GM18951 (cell line): ENCODE data around the gene C8G.

Experiments
- POLR2A ChIP-seq: IDR thresholded peaks from 4 replicates; pipeline ENCODE4 v1.6.1; 2011; ENCODE audit warnings: mild to moderate bottlenecking; ENCODE audit not compliant: insufficient read length, insufficient read depth; ENCODE audit errors: extremely low read depth
- in situ Hi-C: fragments of 300-500 bp; cut with MboI; formaldehyde crosslinking; loops from one replicate; pipeline ENCODE4 v1.12.0; 2022; ENCODE audit warnings: low sequenced_read_pairs, mixed read lengths, inconsistent platforms; ENCODE audit not compliant: unreplicated experiment

The C8G gene

DNA sequence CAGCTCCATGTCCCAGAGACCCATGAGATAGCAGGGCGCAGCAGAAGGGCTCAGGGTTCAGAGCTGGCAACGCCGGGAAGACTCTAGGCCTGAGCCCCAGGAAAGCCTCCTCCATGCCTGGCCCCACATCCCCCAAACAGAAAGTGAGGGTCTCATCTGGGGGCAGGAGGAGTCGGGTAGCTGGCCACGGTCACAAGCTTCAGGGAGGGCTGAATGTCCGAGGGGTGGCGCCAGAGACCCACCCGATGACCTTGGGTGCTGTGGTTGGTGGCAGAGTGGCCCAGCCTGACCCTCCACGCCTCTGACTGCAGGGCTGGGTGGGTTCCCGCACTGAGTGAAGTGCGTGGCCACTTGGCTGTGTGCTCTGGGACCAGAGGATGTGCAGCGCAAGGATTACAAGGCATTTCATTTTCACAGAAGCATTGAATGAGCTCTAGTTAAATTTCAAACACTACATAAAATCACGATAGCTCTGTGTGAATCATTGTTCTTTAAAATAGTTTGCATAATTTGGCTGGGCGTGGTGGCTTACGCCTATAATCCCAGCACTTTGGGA is 3.0 kb downstream of the C8G start:
- in situ Hi-C loops = no loop called here
- no peak for TF ChIP-seq POLR2A

DNA sequence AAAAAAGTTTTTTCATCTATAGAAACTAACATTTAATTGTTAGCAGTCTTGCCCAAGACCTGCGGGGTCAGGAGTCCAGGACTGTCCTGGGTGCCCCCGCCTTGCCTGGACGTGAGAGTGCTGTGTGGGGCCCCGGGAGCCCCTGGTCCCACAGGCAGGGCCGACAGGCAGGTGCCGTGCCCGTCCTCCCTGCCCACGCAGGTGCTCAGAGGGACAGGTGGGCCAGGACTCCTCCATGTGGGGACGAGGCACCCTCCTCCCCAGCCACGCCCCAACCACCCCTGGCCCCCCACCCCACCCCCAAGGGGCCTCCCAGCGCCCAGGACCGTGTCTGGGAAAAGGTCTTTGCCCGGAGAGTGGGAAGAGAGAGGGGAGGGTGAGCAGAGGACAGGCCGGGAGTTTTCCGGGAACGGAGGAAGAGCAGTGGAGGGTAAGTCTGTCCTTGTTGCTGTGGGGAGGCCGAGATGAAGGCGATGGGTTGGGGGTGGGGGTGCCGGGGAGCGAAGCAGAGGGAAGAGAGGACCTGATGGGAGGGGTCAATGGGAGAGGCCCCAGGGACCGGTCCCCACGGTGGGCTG is 4.3 kb downstream of the C8G start:
- no peak for TF ChIP-seq POLR2A
- in situ Hi-C loops = no loop called here

DNA sequence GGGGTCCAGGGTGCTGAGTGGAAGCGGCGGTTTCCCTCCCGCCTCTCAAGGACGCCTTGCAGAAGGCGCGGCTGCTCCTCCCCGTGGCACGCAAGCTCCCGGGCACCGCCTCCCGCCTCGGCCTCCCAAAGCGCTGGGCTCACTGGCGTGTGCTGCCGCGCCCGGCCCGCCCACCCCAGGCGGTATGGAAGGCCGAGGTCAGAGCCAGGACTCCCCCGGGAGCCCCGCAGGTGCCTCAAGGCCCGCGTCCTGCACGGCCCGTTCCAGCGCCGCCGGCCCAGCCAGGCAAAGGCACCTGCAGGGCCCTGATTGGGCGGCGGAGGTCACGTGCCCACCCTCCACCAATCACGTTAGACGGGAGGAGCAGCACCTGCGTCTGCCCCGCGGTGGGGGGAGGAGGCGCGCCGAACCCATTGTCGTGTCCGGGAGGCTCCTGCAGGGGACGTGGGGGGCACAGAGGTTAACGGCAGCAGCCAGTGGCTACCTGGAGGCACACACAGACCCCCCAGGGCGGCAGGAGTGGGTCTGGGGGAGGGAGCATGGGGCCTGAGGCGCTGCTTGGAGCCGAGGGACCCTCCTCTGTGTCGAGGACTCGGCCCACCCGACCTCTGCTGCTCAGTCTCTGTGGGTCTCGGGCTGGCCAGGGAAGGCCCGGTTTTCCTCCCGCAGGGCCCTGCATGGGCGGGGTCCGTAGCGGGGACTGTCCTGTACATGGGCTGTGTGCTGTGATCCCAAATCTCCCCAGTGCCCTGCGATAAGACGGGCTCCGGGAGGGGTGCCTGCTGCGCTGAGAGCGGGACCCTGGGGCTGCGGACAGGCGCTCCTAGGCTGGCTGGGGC is 5.0 kb downstream of the C8G start:
- in situ Hi-C loops = no loop called here
- TF ChIP-seq POLR2A = peak; percentile 84

DNA sequence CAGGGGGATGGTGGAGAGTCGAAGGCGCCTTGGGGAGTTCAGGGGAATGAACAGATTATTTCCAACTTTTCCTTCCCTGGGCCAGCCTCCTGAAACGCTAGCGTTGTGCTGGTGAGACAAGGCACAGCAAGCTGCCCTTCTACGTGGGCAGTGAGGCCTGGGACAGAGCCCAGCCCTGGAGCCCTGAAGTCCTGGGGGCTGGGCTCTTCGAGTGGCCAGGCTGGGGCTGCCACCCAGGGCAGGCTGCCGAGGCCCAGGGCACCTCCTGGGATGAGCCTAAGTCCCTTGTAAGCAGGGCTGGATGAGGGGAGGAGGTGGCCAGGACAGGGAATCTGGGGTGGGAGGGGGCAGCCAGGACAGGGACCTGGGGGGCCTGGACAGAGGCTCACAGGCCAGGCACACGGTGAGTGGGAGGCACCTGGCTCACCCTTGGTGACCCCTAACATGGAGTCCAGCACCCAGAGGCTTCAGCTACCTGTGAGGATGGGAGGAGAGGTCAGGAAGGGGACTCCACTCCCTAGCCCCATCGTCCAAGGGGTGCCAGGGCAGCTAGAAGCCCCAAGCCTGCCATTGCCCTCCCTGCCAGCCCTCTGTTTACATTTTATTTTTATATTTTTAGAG is 5.7 kb downstream of the C8G start:
- no peak for TF ChIP-seq POLR2A
- in situ Hi-C loops = no loop called here

DNA sequence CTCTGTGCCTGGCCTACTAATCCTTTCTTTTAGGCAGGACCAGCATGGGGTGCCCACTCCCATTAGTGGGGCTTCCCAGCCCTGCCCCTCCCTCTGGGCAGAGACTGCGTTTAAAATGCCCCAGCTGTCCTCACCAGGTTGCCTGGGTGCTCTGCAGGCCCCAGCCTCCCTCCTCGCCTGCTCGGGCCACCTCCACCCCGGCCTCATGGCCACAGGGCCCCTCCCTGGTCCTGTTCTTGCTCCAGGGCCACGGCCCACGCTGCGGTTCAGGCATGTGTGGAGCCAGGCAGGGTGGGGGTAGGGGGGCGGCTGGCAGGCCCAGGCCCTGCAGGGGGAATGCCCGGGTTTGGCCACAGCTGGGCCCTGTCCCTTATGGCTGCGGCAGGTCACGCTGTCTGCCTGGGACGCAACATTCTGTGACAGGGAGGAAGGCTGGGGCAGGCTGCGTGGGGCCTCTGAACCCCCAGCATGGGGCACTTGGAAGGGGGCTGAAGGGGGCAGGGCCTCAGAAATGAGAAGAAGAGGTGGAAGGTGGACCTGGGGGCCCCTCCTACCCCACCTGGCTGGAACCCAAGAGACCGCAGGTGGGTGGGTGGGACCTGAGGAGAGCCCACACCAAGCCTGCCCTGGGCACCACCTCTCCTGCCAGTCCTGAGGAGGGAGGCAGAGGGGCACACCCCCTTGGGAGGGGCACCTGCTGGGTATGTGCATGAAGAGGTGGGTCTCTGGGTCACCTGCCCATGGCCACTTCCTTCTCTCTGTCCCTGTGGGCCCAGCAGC is 6.7 kb downstream of the C8G start, which contains the start of gene LCN12:
TSS of gene LCN12 (plus strand) at position 733 of the 780 bp plus-strand sequence. CDS start 55 bp downstream, outside the sequence.
- no peak for TF ChIP-seq POLR2A
- in situ Hi-C loops = no loop called here

DNA sequence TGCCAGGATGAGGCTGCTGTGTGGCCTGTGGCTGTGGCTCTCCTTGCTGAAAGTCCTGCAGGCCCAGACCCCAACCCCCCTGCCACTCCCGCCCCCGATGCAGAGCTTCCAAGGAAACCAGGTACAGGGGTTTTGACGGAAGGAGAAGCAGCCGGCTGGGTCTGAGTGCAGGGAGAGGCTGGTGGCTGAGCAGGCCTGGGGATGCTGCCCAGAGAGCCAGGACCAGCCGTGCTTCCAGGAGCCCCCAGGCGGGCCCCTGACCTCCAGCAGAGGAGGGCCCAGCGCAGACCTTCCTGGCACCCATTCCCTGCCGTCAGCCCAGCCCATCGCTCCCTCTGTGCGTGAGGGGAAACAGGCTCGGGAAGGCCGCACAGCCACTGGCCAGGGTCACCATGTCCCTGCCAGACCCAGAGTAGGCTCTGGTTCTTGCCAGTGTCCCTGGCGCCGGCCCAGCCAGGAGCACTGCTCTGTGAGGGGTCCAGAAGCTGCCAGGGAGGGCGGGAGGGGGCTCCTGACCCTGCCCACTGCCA is 7.3 kb downstream of the C8G start:
- in situ Hi-C loops = no loop called here
- no peak for TF ChIP-seq POLR2A

DNA sequence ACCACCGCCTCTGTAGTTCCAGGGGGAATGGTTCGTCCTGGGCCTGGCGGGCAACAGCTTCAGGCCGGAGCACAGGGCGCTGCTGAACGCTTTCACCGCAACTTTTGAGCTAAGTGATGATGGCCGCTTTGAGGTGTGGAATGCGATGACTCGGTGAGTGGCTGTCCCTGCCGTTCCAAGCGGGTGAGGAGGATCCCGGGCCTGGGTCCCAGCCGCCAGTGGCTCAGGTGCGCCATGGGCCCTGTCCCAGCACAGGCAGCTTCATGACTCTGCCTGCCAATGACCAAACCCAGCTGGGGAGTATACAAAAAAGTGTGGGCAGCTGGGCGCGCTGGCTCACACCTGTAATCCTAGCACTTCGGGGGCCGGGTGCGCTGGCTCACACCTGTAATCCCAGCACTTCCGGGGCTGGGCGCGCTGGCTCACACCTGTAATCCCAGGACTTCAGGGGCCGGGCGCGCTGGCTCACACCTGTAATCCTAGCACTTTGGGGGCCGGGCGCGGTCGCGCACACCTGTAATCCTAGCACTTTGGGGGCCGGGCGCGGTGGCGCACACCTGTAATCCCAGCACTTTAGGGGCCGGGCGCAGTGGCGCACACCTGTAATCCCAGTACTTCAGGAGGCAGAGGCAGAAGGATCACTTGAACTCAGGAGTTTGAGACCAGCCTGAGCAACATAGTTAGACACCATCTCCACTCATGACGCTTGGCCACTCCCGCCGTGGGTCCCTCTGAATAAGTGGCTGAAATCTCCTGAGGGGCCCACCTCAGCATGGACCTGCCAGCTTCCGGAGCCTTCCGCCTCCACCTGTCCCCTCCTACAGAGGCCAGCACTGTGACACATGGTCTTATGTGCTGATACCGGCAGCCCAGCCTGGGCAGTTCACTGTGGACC is 8.1 kb downstream of the C8G start:
- no peak for TF ChIP-seq POLR2A
- in situ Hi-C loops = no loop called here

DNA sequence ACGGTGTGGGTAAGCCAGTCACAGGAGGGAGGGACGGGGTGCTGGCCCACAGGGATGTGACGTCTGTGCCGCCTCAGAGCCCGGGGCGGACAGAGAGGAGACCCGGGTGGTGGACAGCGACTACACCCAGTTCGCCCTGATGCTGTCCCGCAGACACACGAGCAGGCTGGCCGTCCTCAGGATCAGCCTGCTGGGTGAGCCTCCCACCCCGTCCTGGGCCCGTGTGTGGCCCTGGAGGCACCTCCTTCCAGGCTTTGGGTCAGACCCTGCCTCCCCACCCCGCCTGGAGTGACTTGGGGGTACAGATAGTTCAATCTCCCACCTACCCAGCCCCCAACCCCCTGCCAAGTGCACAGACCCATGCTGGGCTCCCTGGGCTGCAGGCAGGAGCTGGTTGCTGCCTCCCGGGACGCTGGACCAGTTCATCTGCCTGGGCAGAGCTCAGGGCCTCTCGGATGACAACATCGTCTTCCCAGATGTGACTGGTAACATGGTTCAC is 8.8 kb downstream of the C8G start:
- TF ChIP-seq POLR2A = no peak
- in situ Hi-C loops = no loop called here

DNA sequence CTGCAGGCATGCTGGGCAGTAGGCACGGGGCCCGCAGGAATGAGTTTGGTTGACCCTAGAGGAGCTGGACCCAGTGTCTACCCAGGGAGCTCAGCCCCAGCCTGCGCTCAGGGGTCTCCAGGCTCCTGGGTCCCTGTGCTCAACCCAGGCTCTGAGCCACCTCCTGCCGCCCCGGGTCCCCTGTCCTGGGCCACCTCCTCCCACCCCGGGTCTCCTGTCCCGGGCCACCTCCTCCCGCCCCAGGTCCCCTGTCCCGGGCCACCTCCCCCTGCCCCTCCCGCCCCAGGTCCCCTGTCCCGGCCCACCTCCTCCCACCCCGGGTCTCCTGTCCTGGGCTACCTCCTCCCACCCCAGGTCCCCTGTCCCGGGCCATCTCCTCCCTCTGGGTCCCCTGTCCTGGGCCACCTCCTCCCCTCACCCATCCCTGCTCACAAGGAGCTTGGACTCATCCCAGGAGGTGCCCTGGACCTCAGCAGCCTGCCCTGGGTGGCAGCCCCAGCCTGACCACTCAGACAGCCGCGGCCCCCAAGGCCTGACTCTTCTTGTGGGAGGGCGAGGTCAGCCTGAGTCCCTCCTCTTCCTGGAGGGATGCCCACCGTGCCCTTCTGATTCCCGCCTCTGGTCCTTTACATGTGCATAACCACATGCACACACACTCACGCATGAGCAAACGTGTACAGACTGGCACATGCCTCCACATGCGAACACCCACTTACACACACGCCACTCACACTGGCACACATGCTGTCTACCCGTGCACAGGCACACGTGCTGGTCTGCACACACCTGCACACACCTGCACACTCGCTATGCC is 9.4 kb downstream of the C8G start:
- no peak for TF ChIP-seq POLR2A

DNA sequence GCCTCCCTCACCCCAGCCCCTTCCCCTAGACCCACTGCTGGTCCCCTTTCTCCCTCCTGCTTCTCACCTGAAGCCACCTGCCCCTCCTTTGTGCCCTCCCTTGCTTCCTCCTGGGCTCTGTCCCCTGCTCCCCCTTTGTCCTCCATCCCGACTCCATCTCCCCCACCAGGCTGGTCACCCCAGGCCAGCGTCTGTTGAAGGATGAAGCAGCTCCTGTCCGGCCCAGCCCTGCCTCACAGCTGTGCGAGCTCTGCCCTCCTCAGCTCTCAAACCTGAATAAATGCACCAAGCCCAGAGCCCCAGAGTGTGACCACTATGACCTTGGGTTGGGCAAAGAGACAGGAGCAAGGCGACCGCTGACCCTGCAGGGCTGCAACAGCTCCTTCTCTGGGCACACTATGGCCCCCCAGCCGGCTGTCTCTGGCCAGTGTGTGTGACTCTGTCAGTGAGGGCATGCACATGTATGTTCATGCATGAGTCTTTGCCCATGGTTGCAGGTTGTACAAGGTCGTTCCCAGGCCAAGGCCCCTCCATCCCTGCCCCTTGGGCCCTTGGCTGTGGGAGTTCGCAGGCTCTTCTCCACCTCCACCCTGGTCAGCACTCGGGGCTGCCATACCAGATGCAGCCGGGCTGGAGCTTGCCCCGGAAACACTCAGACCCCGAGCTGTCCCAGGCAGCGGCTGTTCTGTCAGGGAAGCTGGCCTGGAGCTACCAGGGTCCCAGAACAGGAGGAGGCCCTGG is 10.3 kb downstream of the C8G start:
- TF ChIP-seq POLR2A = no peak
- in situ Hi-C loops = no loop called here

More for the DNA sequence above, 9.4 kb downstream of the C8G start:
- in situ Hi-C loops = no loop called here
